HTERT RPE-1 (cell line): ENCODE results near the gene KLF15.

Experiments
- in situ Hi-C: fragments of 300-500 bp; cut with MboI; formaldehyde crosslinking; loops from 4 replicates; pipeline ENCODE4 v1.14.3; 2020; ENCODE audit warnings: low sequenced_read_pairs

The KLF15 gene

GRCh38 chr3:126364130-126364695, 7.0 kb upstream of the KLF15 start:
- in situ Hi-C loops = no loop called here

- in situ Hi-C loops = no loop called here
Observed at GRCh38 chr3:126361211-126361610, 4.0 kb upstream of the KLF15 start.

- in situ Hi-C loops = no loop called here
Observed at GRCh38 chr3:126360714-126361060, 3.5 kb upstream of the KLF15 start.

GRCh38 chr3:126360046-126360713, 3.0 kb upstream of the KLF15 start:
- in situ Hi-C loops = no loop called here

GRCh38 chr3:126358816-126359181, 1.6 kb upstream of the KLF15 start:
- in situ Hi-C loops = no loop called here

GRCh38 chr3:126358038-126358815, 1.0 kb upstream of the KLF15 start:
- in situ Hi-C loops = no loop called here

GRCh38 chr3:126356373-126357264, 589 bp downstream of the KLF15 start:
- in situ Hi-C loops = no loop called here

- in situ Hi-C loops = no loop called here
Observed at GRCh38 chr3:126355777-126356372, 1.3 kb downstream of the KLF15 start.

- in situ Hi-C loops = no loop called here
Observed at GRCh38 chr3:126355251-126355650, 2.0 kb downstream of the KLF15 start.

- in situ Hi-C loops = no loop called here
Observed at GRCh38 chr3:126354776-126355175, 2.4 kb downstream of the KLF15 start.

- in situ Hi-C loops = no loop called here
Observed at GRCh38 chr3:126353694-126354321, 3.4 kb downstream of the KLF15 start.

GRCh38 chr3:126352476-126353454, 4.4 kb downstream of the KLF15 start:
- in situ Hi-C loops = no loop called here

GRCh38 chr3:126351771-126352475, 5.3 kb downstream of the KLF15 start:
- in situ Hi-C loops = no loop called here

- in situ Hi-C loops = no loop called here
Observed at GRCh38 chr3:126351086-126351770, 6.0 kb downstream of the KLF15 start.

GRCh38 chr3:126350502-126351085, 6.6 kb downstream of the KLF15 start:
- in situ Hi-C loops = no loop called here

GRCh38 chr3:126349611-126350501, 7.4 kb downstream of the KLF15 start:
- in situ Hi-C loops = no loop called here

- in situ Hi-C loops = no loop called here
Observed at GRCh38 chr3:126349071-126349470, 8.1 kb downstream of the KLF15 start.
